ACC112 (cell line): ENCODE measurements around the gene RNF7.

ENCODE experiments used
- H2AFZ ChIP-seq: fragments of 200-600 bp; sonication (generic); one replicate; pipeline ENCODE4 v1.6.0; 2017; ENCODE audit warnings: antibody characterized with exemption, low read length; ENCODE audit not compliant: unreplicated experiment
- H3K27ac ChIP-seq: fragments of 200-600 bp; sonication (generic); 2 replicates; pipeline ENCODE4 v1.5.1; 2014; ENCODE audit warnings: low read depth, mild to moderate bottlenecking, antibody characterized with exemption, low read length, moderate library complexity
- H3K27me3 ChIP-seq: fragments of 200-600 bp; sonication (generic); 2 replicates; pipeline ENCODE4 v1.6.1; 2014; ENCODE audit warnings: mild to moderate bottlenecking, antibody characterized with exemption, low read length, moderate library complexity, mixed read lengths; ENCODE audit not compliant: insufficient read depth
- H3K36me3 ChIP-seq: fragments of 200-600 bp; sonication (generic); 2 replicates; pipeline ENCODE4 v1.6.1; 2016; ENCODE audit warnings: mild to moderate bottlenecking, antibody characterized with exemption, low read length, moderate library complexity, mixed read lengths; ENCODE audit not compliant: insufficient read depth
- H3K4me1 ChIP-seq: fragments of 200-600 bp; sonication (generic); one replicate; pipeline ENCODE4 v1.6.1; 2016; ENCODE audit warnings: low read length, mixed read lengths; ENCODE audit not compliant: insufficient read depth, unreplicated experiment, control insufficient read depth
- H3K4me3 ChIP-seq: fragments of 200-600 bp; sonication (generic); 2 replicates; pipeline ENCODE4 v1.5.1; 2014; ENCODE audit warnings: mild to moderate bottlenecking, low read depth, low read length
- H3K79me2 ChIP-seq: fragments of 200-600 bp; sonication (generic); one replicate; pipeline ENCODE4 v1.6.0; 2016; ENCODE audit warnings: low read length; ENCODE audit not compliant: control insufficient read depth, unreplicated experiment, insufficient read depth

RNF7 gene

GRCh38 chr3:141793476-141794260 lies 55.6 kb downstream of the RNF7 start:
- H2AFZ ChIP-seq: no peak overlapping the region
- no peaks in the 10 kb centered on the region for H3K4me1 ChIP-seq
- H3K36me3 ChIP-seq: no peaks in the 10 kb centered on the region
- H3K4me3 ChIP-seq: no peak overlapping the region
- no peak overlapping the region for H3K27ac ChIP-seq
- H3K27me3 ChIP-seq: no peaks in the 10 kb centered on the region
- H3K79me2 ChIP-seq: no peaks in the 10 kb centered on the region

GRCh38 chr3:141795276-141795675 lies 57.2 kb downstream of the RNF7 start:
- H2AFZ ChIP-seq: no peak overlapping the region
- H3K4me1 ChIP-seq: no peaks in the 10 kb centered on the region
- H3K27ac ChIP-seq: no peak overlapping the region
- no peak overlapping the region for H3K4me3 ChIP-seq
- H3K79me2 ChIP-seq: no peaks in the 10 kb centered on the region
- no peaks in the 10 kb centered on the region for H3K36me3 ChIP-seq
- no peaks in the 10 kb centered on the region for H3K27me3 ChIP-seq

DNA sequence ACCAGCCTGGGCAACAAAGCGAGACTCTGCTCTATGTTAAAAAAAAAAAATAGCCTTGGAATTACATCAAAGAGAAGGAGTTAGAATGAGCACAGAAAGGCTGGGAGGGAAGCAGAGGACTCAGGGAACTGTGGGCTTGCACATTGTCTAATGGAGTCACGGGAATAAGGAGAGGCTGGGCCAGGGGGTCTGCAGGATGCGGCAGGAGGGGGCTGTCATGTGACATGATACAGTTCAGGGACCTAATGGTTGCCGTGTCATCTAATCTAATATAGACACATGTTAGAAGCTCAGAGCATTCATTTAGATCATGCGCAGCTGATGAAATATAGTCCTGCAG lies 57.6 kb downstream of the RNF7 start:
- no peak overlapping the region for H3K27ac ChIP-seq
- no peak overlapping the region for H2AFZ ChIP-seq
- no peaks in the 10 kb centered on the region for H3K36me3 ChIP-seq
- no peaks in the 10 kb centered on the region for H3K4me1 ChIP-seq
- H3K79me2 ChIP-seq: no peaks in the 10 kb centered on the region
- no peaks in the 10 kb centered on the region for H3K27me3 ChIP-seq
- no peak overlapping the region for H3K4me3 ChIP-seq

- Histone ChIP-seq H3K79me2 (no peaks in the 10 kb centered on the region), H3K4me1 (no peaks in the 10 kb centered on the region), H3K27ac (no peak overlapping the region), H3K36me3 (no peaks in the 10 kb centered on the region), H3K27me3 (no peaks in the 10 kb centered on the region), H3K4me3 (no peak overlapping the region), H2AFZ (no peak overlapping the region)
These were observed 58.2 kb downstream of the RNF7 start for GRCh38 chr3:141796081-141796888.
